K562 (cell line): ENCODE data around the gene IL1B. TPM values are rescaled to one million over a fixed set of nuclear protein-coding genes. Genes with fewer than 3 reads are reported as not detected.

Source experiments
- EWSR1 ChIP-seq: fragments of 450-650 bp; IDR thresholded peaks from 2 replicates; pipeline ENCODE4 v1.6.1; 2018; ENCODE audit warnings: borderline replicate concordance, mild to moderate bottlenecking, low read depth, moderate library complexity; ENCODE audit not compliant: partially characterized antibody
- LCOR ChIP-seq: sonication (generic); formaldehyde crosslinking; IDR thresholded peaks from 2 replicates; pipeline ENCODE4 v1.8.0; 2022; ENCODE audit warnings: mild to moderate bottlenecking, missing genetic modification reagents
- MAFK ChIP-seq: IDR thresholded peaks from 2 replicates; pipeline ENCODE4 v1.6.1; 2011; ENCODE audit warnings: low read length, improper control_type of control experiment
- MYBL2 ChIP-seq, 2 experiments: fragments of 450-650 bp in 1 of 2; sonication (generic) in 1 of 2; formaldehyde crosslinking in 1 of 2; IDR thresholded peaks; 2 replicates each; pipeline versions ENCODE4 v1.6.1 to v1.8.1; 2017 to 2022; ENCODE audit warnings: borderline replicate concordance in 1 of 2, inconsistent platforms in 1 of 2, low read depth in 1 of 2, mild to moderate bottlenecking in 1 of 2, missing genetic modification reagents in 1 of 2, moderate library complexity in 1 of 2
- PML ChIP-seq: IDR thresholded peaks from 2 replicates; pipeline ENCODE4 v1.6.1; 2012; ENCODE audit warnings: low read length, inconsistent platforms
- RAD21 ChIP-seq, 2 experiments: fragments of 250-450 bp in 1 of 2; fragments of 450-650 bp in 1 of 2; sonication (Bioruptor Pico) in 1 of 2; formaldehyde crosslinking in 1 of 2; IDR thresholded peaks in 1 of 2; conservative IDR thresholded peaks in 1 of 2; 2 replicates each; pipeline versions ENCODE4 v1.4.0 to v1.8.0; 2020 to 2022; ENCODE audit warnings: mild to moderate bottlenecking in 2 of 2, moderate library complexity in 1 of 2
- RBBP5 ChIP-seq: fragments of 200-600 bp; sonication (generic); IDR thresholded peaks from 2 replicates; pipeline ENCODE4 v1.6.1; 2012; ENCODE audit warnings: borderline replicate concordance, mild to moderate bottlenecking, low read length, control low read depth, inconsistent platforms; ENCODE audit not compliant: insufficient read depth, poor library complexity, severe bottlenecking
- RBM14 ChIP-seq: fragments of 200-400 bp; formaldehyde crosslinking; IDR thresholded peaks from 2 replicates; pipeline ENCODE4 v1.6.1; 2018; ENCODE audit warnings: low read depth, mild to moderate bottlenecking, low read length, moderate library complexity, borderline replicate concordance; ENCODE audit not compliant: insufficient read depth
- SMARCB1 ChIP-seq: IDR thresholded peaks from 2 replicates; pipeline ENCODE4 v1.6.1; 2011; ENCODE audit warnings: improper control_type of control experiment, low read depth; ENCODE audit not compliant: insufficient read length
- TAL1 ChIP-seq: fragments of 450-650 bp; IDR thresholded peaks from 2 replicates; pipeline ENCODE4 v1.6.1; 2016; ENCODE audit warnings: mild to moderate bottlenecking
- TARDBP ChIP-seq: fragments of 450-650 bp; IDR thresholded peaks from 2 replicates; pipeline ENCODE4 v1.6.1; 2016
- TOE1 ChIP-seq, 2 experiments: fragments of 450-650 bp in 1 of 2; sonication (generic) in 1 of 2; formaldehyde crosslinking in 1 of 2; IDR thresholded peaks; 2 replicates each; pipeline versions ENCODE4 v1.7.1 to v1.8.0; 2016 to 2022; ENCODE audit warnings: borderline replicate concordance in 2 of 2, mild to moderate bottlenecking in 2 of 2, antibody characterized with exemption in 1 of 2, inconsistent platforms in 1 of 2, low read depth in 1 of 2, missing genetic modification reagents in 1 of 2, moderate library complexity in 1 of 2
- TRIM24 ChIP-seq, 2 experiments: fragments of 450-650 bp; IDR thresholded peaks; 2 replicates each; pipeline ENCODE4 v1.6.1; 2016
- ZNF174 ChIP-seq: fragments of 250-450 bp; sonication (Bioruptor Pico); IDR thresholded peaks from 2 replicates; pipeline ENCODE4 v1.4.0; 2020; ENCODE audit warnings: mild to moderate bottlenecking
- polyA plus RNA-seq, 8 experiments: library from polyadenylated mRNA; depleted of rRNA in 4 of 8; stranded (reverse) in 5 of 8; unstranded in 3 of 8; fragments of >200 nt; fragmentation: Nextera tagmentation in 2 of 8; fragmentation: Illumina TruSeq in 1 of 8; extraction: Ambion mirVana in 2 of 8; extraction: Trizol in 1 of 8; gene quantifications; 2 replicates each; pipeline versions ENCODE4 v1.2.1 to v1.2.3, GENCODE V29; 2011 to 2014; ENCODE audit warnings: inconsistent platforms in 1 of 8, missing spikeins in 1 of 8
- total RNA-seq, 7 experiments: library from RNA; depleted of rRNA in 6 of 7; stranded (reverse); fragments of >200 nt in 6 of 7; fragmentation: Illumina TruSeq in 2 of 7; extraction: Trizol in 2 of 7; gene quantifications; 2 replicates each; pipeline versions ENCODE4 v1.2.1 to v1.2.3, GENCODE V29; 2011 to 2021; ENCODE audit warnings: low replicate concordance in 1 of 7
- TF ChIP-seq, protein P1 (sequence below): fragments of 250-450 bp; sonication (Bioruptor Pico); IDR thresholded peaks from 2 replicates; pipeline ENCODE4 v1.5.0; 2020; ENCODE audit warnings: mild to moderate bottlenecking, borderline replicate concordance
- TF ChIP-seq, protein P2 (sequence below): fragments of 250-450 bp; sonication (Bioruptor Pico); IDR thresholded peaks from 2 replicates; pipeline ENCODE4 v1.4.0; 2020; ENCODE audit warnings: mild to moderate bottlenecking, moderate library complexity
- TF ChIP-seq, protein P3 (sequence below): fragments of 250-450 bp; sonication (Bioruptor Pico); IDR thresholded peaks from 2 replicates; pipeline ENCODE4 v1.8.0; 2022; ENCODE audit warnings: inconsistent platforms
- TF ChIP-seq, protein P4 (sequence below): sonication (generic); formaldehyde crosslinking; IDR thresholded peaks from 2 replicates; pipeline ENCODE4 v1.8.1; 2023; ENCODE audit warnings: mild to moderate bottlenecking, missing genetic modification reagents

The IL1B gene
- total and polyA plus RNA-seq, 9 of the 15 experiments (the other 6 are each of a cell fraction or from before 2014, with no cell fraction given): 0.29 TPM; not detected in 8

DNA sequence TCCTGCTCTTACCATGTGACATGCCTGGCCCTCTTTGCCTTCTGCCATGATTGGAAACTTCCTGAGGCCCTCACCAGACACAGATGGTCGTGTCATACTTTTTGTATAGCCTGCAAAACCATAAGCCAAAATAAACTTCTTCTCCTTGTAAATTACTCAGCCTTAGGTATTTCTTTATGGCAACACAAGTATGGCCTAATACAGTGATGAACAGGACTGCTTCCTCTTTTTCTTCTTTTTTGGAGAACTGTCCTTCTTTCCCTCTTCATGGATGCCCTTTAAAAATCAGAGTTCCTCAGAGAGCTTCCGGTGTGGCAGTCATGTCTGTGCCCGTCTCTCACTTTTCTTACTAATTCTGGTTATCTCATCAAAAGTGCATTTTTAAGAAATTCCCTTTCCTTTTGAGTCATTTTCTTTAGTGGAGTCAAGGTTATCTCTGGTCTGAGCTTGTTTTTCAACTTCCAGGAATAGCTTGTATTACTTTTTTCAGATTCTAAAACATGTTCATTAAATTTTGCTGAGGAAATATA is 43.1 kb downstream of the IL1B start (continued):
- TF ChIP-seq, protein P1, sequence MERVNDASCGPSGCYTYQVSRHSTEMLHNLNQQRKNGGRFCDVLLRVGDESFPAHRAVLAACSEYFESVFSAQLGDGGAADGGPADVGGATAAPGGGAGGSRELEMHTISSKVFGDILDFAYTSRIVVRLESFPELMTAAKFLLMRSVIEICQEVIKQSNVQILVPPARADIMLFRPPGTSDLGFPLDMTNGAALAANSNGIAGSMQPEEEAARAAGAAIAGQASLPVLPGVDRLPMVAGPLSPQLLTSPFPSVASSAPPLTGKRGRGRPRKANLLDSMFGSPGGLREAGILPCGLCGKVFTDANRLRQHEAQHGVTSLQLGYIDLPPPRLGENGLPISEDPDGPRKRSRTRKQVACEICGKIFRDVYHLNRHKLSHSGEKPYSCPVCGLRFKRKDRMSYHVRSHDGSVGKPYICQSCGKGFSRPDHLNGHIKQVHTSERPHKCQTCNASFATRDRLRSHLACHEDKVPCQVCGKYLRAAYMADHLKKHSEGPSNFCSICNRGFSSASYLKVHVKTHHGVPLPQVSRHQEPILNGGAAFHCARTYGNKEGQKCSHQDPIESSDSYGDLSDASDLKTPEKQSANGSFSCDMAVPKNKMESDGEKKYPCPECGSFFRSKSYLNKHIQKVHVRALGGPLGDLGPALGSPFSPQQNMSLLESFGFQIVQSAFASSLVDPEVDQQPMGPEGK (CRISPR knock-in tag): 0 out of 2 replicates have a peak, but pooled peaks have one; percentile 22
- TF ChIP-seq RAD21 (CRISPR knock-in tag; conservative IDR thresholded peaks at IDR 0.05 in 1 of 2, IDR thresholded peaks at IDR 0.05 in 1 of 2) (no peak), TRIM24 (IDR thresholded peaks at IDR 0.05) (peak; percentile 33 to 54; a peak in 2 of 4 replicates), TOE1 (IDR thresholded peaks at IDR 0.05; ENCODE audit: borderline replicate concordance) (no peak), TOE1 (CRISPR knock-in tag; IDR thresholded peaks at IDR 0.05; ENCODE audit: borderline replicate concordance, low read depth) (no peak), ZNF174 (CRISPR knock-in tag) (no peak), LCOR (no peak), MYBL2 (IDR thresholded peaks at IDR 0.05; ENCODE audit: low read depth) (no peak), MYBL2 (CRISPR knock-in tag; IDR thresholded peaks at IDR 0.05; ENCODE audit: borderline replicate concordance) (no peak), MAFK (no peak), PML (no peak), RBM14 (no peak), RBBP5 (no peak), TARDBP (no peak), TAL1 (no peak), EWSR1 (no peak), SMARCB1 (no peak)
- TF ChIP-seq, protein P2, sequence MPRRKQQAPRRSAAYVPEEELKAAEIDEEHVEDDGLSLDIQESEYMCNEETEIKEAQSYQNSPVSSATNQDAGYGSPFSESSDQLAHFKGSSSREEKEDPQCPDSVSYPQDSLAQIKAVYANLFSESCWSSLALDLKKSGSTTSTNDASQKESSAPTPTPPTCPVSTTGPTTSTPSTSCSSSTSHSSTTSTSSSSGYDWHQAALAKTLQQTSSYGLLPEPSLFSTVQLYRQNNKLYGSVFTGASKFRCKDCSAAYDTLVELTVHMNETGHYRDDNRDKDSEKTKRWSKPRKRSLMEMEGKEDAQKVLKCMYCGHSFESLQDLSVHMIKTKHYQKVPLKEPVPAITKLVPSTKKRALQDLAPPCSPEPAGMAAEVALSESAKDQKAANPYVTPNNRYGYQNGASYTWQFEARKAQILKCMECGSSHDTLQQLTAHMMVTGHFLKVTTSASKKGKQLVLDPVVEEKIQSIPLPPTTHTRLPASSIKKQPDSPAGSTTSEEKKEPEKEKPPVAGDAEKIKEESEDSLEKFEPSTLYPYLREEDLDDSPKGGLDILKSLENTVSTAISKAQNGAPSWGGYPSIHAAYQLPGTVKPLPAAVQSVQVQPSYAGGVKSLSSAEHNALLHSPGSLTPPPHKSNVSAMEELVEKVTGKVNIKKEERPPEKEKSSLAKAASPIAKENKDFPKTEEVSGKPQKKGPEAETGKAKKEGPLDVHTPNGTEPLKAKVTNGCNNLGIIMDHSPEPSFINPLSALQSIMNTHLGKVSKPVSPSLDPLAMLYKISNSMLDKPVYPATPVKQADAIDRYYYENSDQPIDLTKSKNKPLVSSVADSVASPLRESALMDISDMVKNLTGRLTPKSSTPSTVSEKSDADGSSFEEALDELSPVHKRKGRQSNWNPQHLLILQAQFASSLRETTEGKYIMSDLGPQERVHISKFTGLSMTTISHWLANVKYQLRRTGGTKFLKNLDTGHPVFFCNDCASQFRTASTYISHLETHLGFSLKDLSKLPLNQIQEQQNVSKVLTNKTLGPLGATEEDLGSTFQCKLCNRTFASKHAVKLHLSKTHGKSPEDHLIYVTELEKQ (CRISPR knock-in tag): 0 out of 2 replicates have a peak, but pooled peaks have one; percentile 35
- TF ChIP-seq, protein P3, sequence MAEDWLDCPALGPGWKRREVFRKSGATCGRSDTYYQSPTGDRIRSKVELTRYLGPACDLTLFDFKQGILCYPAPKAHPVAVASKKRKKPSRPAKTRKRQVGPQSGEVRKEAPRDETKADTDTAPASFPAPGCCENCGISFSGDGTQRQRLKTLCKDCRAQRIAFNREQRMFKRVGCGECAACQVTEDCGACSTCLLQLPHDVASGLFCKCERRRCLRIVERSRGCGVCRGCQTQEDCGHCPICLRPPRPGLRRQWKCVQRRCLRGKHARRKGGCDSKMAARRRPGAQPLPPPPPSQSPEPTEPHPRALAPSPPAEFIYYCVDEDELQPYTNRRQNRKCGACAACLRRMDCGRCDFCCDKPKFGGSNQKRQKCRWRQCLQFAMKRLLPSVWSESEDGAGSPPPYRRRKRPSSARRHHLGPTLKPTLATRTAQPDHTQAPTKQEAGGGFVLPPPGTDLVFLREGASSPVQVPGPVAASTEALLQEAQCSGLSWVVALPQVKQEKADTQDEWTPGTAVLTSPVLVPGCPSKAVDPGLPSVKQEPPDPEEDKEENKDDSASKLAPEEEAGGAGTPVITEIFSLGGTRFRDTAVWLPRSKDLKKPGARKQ: no peak
- TF ChIP-seq, protein P4, sequence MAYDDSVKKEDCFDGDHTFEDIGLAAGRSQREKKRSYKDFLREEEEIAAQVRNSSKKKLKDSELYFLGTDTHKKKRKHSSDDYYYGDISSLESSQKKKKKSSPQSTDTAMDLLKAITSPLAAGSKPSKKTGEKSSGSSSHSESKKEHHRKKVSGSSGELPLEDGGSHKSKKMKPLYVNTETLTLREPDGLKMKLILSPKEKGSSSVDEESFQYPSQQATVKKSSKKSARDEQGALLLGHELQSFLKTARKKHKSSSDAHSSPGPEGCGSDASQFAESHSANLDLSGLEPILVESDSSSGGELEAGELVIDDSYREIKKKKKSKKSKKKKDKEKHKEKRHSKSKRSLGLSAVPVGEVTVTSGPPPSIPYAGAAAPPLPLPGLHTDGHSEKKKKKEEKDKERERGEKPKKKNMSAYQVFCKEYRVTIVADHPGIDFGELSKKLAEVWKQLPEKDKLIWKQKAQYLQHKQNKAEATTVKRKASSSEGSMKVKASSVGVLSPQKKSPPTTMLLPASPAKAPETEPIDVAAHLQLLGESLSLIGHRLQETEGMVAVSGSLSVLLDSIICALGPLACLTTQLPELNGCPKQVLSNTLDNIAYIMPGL: no peak
